Hepatocyte (in vitro differentiated cells): ENCODE data around the gene SCGB3A1. TPM values are rescaled to one million over a fixed set of nuclear protein-coding genes. Genes with fewer than 3 reads are reported as not detected.

Source experiments
- DNase-seq: peaks from one replicate; pipeline ENCODE4 v3.0.0-alpha.2; 2016; ENCODE audit warnings: low spot score
- H2AFZ ChIP-seq: fragments of 200-600 bp; sonication (generic); 2 replicates; pipeline ENCODE4 v1.6.0; 2016; ENCODE audit warnings: antibody characterized with exemption, mild to moderate bottlenecking
- H3K27ac ChIP-seq: fragments of 200-600 bp; sonication (generic); 2 replicates; pipeline ENCODE4 v1.5.1; 2016; ENCODE audit warnings: mild to moderate bottlenecking
- H3K27me3 ChIP-seq: fragments of 200-600 bp; sonication (generic); 2 replicates; pipeline ENCODE4 v1.6.1; 2016
- H3K36me3 ChIP-seq: fragments of 200-600 bp; sonication (generic); replicated peaks from 2 replicates; pipeline ENCODE4 v1.5.1; 2016; ENCODE audit warnings: low read depth; ENCODE audit not compliant: insufficient read depth
- H3K4me1 ChIP-seq: fragments of 200-600 bp; sonication (generic); 2 replicates; pipeline ENCODE4 v1.5.1; 2016; ENCODE audit warnings: mild to moderate bottlenecking, moderate library complexity; ENCODE audit not compliant: insufficient read depth
- H3K4me2 ChIP-seq: fragments of 200-600 bp; sonication (generic); 2 replicates; pipeline ENCODE4 v1.6.0; 2016
- H3K4me3 ChIP-seq: fragments of 200-600 bp; sonication (generic); 2 replicates; pipeline ENCODE4 v1.5.1; 2016; ENCODE audit warnings: mild to moderate bottlenecking
- H3K79me2 ChIP-seq: fragments of 200-600 bp; sonication (generic); 2 replicates; pipeline ENCODE4 v1.6.0; 2017; ENCODE audit warnings: mild to moderate bottlenecking
- H3K9me2 ChIP-seq: fragments of 200-600 bp; sonication (generic); replicated peaks from 2 replicates; pipeline ENCODE4 v1.6.0; 2017; ENCODE audit warnings: mild to moderate bottlenecking; ENCODE audit not compliant: insufficient read depth
- H3K9me3 ChIP-seq: fragments of 200-600 bp; sonication (generic); 2 replicates; pipeline ENCODE4 v1.5.1; 2016; ENCODE audit warnings: low read depth, mild to moderate bottlenecking
- H4K20me1 ChIP-seq: fragments of 200-600 bp; sonication (generic); 2 replicates; pipeline ENCODE4 v1.6.0; 2016; ENCODE audit warnings: mild to moderate bottlenecking; ENCODE audit not compliant: insufficient read depth, poor library complexity, severe bottlenecking
- EZH2 ChIP-seq: fragments of 200-600 bp; sonication (generic); IDR thresholded peaks from 2 replicates; pipeline ENCODE4 v1.6.1; 2016; ENCODE audit warnings: antibody characterized with exemption, mild to moderate bottlenecking, borderline replicate concordance
- EZH2phosphoT487 ChIP-seq: fragments of 200-600 bp; sonication (generic); IDR thresholded peaks from one replicate; pipeline ENCODE4 v1.6.1; 2018; ENCODE audit warnings: antibody characterized with exemption, mild to moderate bottlenecking, low read depth, moderate library complexity; ENCODE audit not compliant: unreplicated experiment, severe bottlenecking
- WGBS: methylation state at CpG from one replicate; pipeline ENCODE4 v1.1.6; 2016; ENCODE audit warnings: low lambda C conversion rate; ENCODE audit errors: missing lambda C conversion rate; 5-methylcytosine and 5-hydroxymethylcytosine counted together
- polyA plus RNA-seq: library from polyadenylated mRNA; unstranded; fragments of >200 nt; fragmentation: Nextera tagmentation; extraction: Ambion mirVana; gene quantifications from 2 replicates; pipeline ENCODE4 v1.2.1, GENCODE V29; 2016
- total RNA-seq: library from RNA; depleted of rRNA; stranded (reverse); fragments of >200 nt; gene quantifications from 2 replicates; pipeline ENCODE4 v1.2.3, GENCODE V29; 2014
- TF ChIP-seq, protein P1 (sequence below): fragments of 200-600 bp; sonication (generic); IDR thresholded peaks from 2 replicates; pipeline ENCODE4 v1.5.1; 2016; ENCODE audit warnings: antibody characterized with exemption, mild to moderate bottlenecking; ENCODE audit not compliant: poor library complexity

The SCGB3A1 gene
- total and polyA plus RNA-seq, 2 experiments from 2014 or later, result not detected

DNA sequence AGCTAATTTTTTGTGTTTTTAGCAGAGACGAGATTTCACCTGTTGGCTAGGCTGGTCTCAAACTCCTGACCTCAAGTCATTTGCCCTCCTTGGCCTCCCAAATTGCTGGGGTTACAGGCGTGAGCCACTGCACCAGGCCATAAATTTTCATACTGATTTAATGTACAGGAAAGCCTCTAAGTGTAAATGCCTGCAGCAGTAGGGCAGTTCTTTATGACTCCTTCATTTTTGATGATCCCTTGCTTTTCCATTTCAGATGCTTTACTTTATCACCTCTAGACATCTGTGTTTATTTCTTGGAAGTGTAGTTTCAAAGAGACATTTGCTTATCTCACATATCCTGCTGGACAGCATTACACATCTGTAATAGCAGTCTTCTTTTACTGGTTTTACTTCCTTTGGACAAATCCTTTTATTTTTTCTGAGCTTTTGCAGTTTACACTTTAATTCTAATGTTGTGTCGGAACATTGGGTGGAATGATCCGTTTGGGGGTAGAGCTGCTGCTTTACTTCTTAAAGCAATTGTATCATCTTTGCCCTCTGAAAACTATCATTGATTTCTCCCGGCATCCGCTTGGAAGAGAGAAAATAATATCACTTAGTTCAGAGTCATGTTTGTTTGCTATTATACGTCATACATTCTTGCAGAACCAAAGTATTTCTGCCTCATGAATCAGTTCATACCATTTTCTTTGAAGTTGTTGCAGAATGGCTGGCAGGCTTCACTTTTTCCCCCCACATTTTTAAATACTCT, 36.0 kb downstream of the SCGB3A1 start:
- Histone ChIP-seq H3K27me3 (no peaks in the 10 kb centered on the region), H3K9me3 (no peaks in the 10 kb centered on the region), H3K79me2 (peaks cover 55% of the 10 kb centered on the region), H3K4me2 (peak overlapping the region; percentile 33), H3K27ac (peak overlapping the region; percentile 29), H3K4me3 (no peak overlapping the region), H2AFZ (no peak overlapping the region), H3K4me1 (peaks cover 4% of the 10 kb centered on the region), H4K20me1 (no peaks in the 10 kb centered on the region), H3K9me2 (no peaks in the 10 kb centered on the region), H3K36me3 (no peaks in the 10 kb centered on the region)
- TF ChIP-seq EZH2phosphoT487, result no peak
- no peak for TF ChIP-seq EZH2
- TF ChIP-seq, protein P1, sequence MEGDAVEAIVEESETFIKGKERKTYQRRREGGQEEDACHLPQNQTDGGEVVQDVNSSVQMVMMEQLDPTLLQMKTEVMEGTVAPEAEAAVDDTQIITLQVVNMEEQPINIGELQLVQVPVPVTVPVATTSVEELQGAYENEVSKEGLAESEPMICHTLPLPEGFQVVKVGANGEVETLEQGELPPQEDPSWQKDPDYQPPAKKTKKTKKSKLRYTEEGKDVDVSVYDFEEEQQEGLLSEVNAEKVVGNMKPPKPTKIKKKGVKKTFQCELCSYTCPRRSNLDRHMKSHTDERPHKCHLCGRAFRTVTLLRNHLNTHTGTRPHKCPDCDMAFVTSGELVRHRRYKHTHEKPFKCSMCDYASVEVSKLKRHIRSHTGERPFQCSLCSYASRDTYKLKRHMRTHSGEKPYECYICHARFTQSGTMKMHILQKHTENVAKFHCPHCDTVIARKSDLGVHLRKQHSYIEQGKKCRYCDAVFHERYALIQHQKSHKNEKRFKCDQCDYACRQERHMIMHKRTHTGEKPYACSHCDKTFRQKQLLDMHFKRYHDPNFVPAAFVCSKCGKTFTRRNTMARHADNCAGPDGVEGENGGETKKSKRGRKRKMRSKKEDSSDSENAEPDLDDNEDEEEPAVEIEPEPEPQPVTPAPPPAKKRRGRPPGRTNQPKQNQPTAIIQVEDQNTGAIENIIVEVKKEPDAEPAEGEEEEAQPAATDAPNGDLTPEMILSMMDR, result no peak
- WGBS, result 48% methylated on average over 7 of the region's 7 CpGs
- DNase-seq, result no peak

DNA sequence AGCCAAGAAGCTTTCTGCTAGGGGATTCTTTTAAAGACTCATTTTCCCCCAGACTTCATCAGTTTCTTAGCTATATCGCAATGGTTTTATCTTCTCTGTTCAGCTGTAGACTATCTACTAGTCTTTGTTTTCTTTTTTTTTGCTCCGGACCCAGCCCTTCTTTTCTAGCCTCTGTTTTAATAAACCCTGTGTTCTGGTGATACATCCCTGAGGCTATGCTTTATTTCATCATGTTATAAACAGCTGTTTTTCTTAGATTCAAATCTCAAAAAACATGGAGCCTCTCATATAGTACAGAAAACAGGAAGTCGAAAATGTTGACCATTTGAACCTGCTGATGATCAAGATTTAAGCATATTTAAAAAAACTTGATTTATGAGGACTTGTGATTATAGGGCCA, 37.8 kb downstream of the SCGB3A1 start:
- Histone ChIP-seq H3K4me1 (peaks cover 4% of the 10 kb centered on the region), H3K27ac (no peak overlapping the region), H3K4me3 (no peak overlapping the region), H3K9me3 (no peaks in the 10 kb centered on the region), H3K36me3 (no peaks in the 10 kb centered on the region), H2AFZ (no peak overlapping the region), H3K27me3 (no peaks in the 10 kb centered on the region), H3K79me2 (peaks cover 49% of the 10 kb centered on the region), H4K20me1 (peaks cover 4% of the 10 kb centered on the region), H3K9me2 (no peaks in the 10 kb centered on the region), H3K4me2 (no peak overlapping the region)
- 90% methylated on average over 3 of the region's 3 CpGs for WGBS
- no peak for DNase-seq
- TF ChIP-seq EZH2phosphoT487 (no peak), EZH2 (no peak)
- TF ChIP-seq, protein P1, result no peak

DNA sequence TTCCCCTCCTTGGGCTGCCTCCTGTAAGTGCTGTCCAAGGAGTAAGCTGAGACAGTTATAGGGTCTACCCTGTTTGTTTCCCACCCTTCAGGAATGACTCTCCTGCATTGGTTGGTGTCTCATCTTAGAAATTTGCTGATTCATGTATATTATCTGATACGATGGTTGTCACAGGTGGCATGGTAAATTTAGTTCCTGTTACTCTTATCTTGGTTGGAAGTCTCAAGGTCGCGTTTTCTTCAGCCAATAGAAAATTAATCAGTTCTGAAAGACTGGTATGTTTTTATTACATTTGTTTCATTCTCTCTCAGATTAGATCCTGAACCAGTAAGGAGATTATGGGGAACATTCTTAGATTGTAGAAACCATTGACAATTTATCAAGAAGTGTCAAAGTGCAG, 42.7 kb downstream of the SCGB3A1 start:
- Histone ChIP-seq H3K36me3 (no peaks in the 10 kb centered on the region), H3K9me3 (no peaks in the 10 kb centered on the region), H3K27me3 (no peaks in the 10 kb centered on the region), H3K4me3 (no peak overlapping the region), H3K27ac (peak overlapping the region; percentile 33), H2AFZ (no peak overlapping the region), H3K79me2 (peaks cover 73% of the 10 kb centered on the region), H4K20me1 (peaks cover 4% of the 10 kb centered on the region), H3K9me2 (no peaks in the 10 kb centered on the region), H3K4me1 (no peaks in the 10 kb centered on the region), H3K4me2 (no peak overlapping the region)
- DNase-seq, result no peak
- 64% methylated on average over 3 of the region's 3 CpGs for WGBS
- TF ChIP-seq, protein P1, result no peak
- TF ChIP-seq EZH2phosphoT487 (no peak), EZH2 (no peak)
